Measurements from ENCODE around the gene SMPDL3A.

GRCh38 chr6:122779667-122780066 is 9.4 kb upstream of the SMPDL3A start, which contains the start of gene FABP7:
- no peak for TF ChIP-seq POLR2A (IDR thresholded peaks at IDR 0.05; ENCODE audit: low read depth, low read length)
- no peak for TF ChIP-seq POLR2AphosphoS5 (IDR thresholded peaks at IDR 0.05; ENCODE audit: low read depth, low read length)

All from GM12892 (cell line).